GM12891 (cell line): Measurements from ENCODE around the gene ENTR1.

Source experiments
- DNase-seq: peaks from one replicate; pipeline ENCODE4 v3.0.0; 2011; ENCODE audit warnings: low spot score; ENCODE audit not compliant: insufficient read length
- FAIRE-seq: peaks from 2 replicates; lab custom pipeline; 2011; peaks lifted over from hg19 to GRCh38; lab: Jason Lieb, UNC
- PAX5 ChIP-seq: IDR thresholded peaks from 2 replicates; pipeline ENCODE4 v1.6.1; 2011; ENCODE audit warnings: low read length, moderate library complexity, mild to moderate bottlenecking; ENCODE audit not compliant: insufficient read depth, severe bottlenecking
- POLR2A ChIP-seq: IDR thresholded peaks from 2 replicates; pipeline ENCODE4 v1.6.1; 2011; ENCODE audit warnings: low read depth, low read length, control low read depth
- POLR2AphosphoS5 ChIP-seq: IDR thresholded peaks from 2 replicates; pipeline ENCODE4 v1.6.1; 2011; ENCODE audit warnings: low read depth, low read length, control low read depth
- POU2F2 ChIP-seq: IDR thresholded peaks from 2 replicates; pipeline ENCODE4 v1.6.1; 2011; ENCODE audit warnings: low read depth, mild to moderate bottlenecking, control low read depth, low read length, moderate library complexity
- SPI1 ChIP-seq: IDR thresholded peaks from 2 replicates; pipeline ENCODE4 v1.6.1; 2011; ENCODE audit warnings: low read depth, low read length, control low read depth
- TAF1 ChIP-seq: IDR thresholded peaks from 2 replicates; pipeline ENCODE4 v1.6.1; 2011; ENCODE audit warnings: low read depth, low read length, control low read depth

ENTR1 gene

GRCh38 chr9:136361754-136362449, 48.5 kb downstream of the ENTR1 start:
- no peak for TF ChIP-seq POLR2AphosphoS5
- no peak for TF ChIP-seq PAX5
- no peak for TF ChIP-seq TAF1
- no peak for TF ChIP-seq POU2F2
- TF ChIP-seq SPI1, result no peak
- no peak for TF ChIP-seq POLR2A
- FAIRE-seq (no peak), DNase-seq (no peak)

GRCh38 chr9:136361047-136361753, 49.2 kb downstream of the ENTR1 start:
- no peak for DNase-seq
- FAIRE-seq, result no peak
- no peak for TF ChIP-seq PAX5

GRCh38 chr9:136359774-136360718, 50.4 kb downstream of the ENTR1 start:
- no peak for FAIRE-seq
- TF ChIP-seq POLR2AphosphoS5, result no peak
- no peak for TF ChIP-seq PAX5
- no peak for TF ChIP-seq TAF1
- TF ChIP-seq POLR2A, result no peak
- TF ChIP-seq POU2F2, result no peak
- TF ChIP-seq SPI1, result no peak
- no peak for DNase-seq

- FAIRE-seq (no peak), DNase-seq (no peak)
- TF ChIP-seq SPI1 (no peak), TAF1 (no peak), POLR2AphosphoS5 (no peak), POLR2A (no peak), POU2F2 (no peak), PAX5 (no peak)
Observed at GRCh38 chr9:136358888-136359287, 51.5 kb downstream of the ENTR1 start.

DNA sequence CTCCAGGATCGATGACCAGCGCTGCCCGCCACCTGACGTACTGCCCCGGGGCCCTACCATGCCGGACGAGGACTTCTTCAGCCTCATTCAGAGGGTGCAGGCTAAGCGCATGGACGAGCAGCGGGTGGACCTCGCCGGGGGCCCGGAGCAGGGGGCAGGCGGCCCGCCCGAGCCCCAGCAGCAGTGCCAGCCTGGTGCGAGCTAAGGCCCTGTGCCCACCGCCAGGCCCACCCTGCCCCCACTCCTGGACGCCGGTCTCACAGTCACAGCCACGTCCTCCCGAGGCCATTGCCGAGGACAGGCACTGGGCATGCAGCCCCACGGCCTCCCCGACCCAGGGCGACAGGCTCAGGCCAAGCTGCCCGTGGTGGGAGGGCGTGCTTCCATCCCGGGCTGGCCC, 52.4 kb downstream of the ENTR1 start:
- no peak for DNase-seq
- no peak for FAIRE-seq
- no peak for TF ChIP-seq SPI1
- TF ChIP-seq TAF1, result no peak

- no peak for TF ChIP-seq POU2F2
- TF ChIP-seq SPI1, result no peak
- no peak for TF ChIP-seq PAX5
- TF ChIP-seq TAF1, result no peak
- TF ChIP-seq POLR2AphosphoS5, result no peak
- TF ChIP-seq POLR2A, result no peak
- DNase-seq (no peak), FAIRE-seq (no peak)
Observed at GRCh38 chr9:136357202-136357725, 53.1 kb downstream of the ENTR1 start.

DNA sequence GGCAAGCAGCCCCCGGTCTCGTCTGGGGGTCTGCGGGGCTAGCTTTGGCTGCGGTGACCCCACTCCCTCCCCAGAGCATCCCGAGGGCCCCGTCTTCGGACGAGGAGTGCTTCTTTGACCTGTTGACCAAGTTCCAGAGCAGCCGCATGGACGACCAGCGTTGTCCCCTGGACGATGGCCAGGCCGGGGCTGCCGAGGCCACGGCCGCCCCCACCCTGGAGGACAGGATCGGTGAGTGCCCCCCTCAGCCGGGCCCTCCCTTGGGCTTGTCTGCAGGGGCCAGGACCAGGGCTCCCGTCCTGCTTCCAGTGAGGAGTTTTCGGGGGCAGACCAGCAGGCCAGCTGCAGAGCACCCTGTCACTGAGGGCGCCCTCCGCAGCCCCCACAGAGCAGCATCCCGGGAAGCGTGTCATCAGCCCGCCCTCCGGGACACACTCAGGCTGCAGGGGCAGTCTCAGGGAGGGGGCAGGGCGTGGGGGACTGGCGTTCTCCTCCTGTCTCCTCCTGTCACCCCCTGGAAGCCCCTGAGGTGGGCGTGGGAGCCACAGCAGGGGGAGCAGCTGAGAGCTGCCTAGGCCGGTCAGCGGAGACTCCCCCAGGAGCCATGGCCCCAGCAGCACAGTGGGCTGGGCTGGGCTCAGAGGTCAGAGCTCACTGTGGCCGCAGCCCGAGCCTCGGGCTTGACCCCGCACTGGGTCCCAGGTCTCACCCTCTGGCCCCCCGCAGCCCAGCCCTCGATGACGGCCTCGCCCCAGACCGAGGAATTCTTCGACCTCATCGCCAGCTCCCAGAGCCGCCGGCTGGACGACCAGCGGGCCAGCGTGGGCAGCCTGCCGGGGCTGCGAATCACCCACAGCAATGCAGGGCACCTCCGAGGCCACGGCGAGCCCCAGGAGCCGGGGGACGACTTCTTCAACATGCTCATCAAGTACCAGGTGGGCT, 54.5 kb downstream of the ENTR1 start:
- no peak for FAIRE-seq

DNA sequence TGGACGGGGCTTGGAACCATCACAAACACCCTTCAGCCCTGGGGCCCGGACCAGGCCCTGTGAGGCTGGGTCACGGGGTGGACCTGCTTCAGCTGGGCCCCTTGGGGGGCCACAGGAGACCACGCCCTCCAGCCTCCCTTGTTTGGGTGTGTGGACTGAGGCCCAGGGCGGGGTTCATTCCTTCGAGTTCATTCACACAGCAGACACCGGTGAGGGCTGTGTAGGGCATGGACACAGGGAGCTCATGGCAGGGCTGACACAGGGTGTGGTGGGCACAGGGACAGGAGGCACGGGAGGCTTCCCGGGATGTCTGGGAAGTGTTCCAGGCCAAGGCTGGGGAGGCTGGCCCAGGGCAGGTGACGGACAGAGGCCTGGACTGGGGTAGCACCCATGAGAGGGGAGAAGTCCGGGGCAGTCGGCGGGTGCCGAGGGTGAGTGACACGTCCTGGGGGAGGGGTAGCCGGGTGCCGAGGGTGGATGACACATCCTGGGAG, 55.8 kb downstream of the ENTR1 start:
- DNase-seq, result no peak
- FAIRE-seq, result no peak
- no peak for TF ChIP-seq PAX5
- no peak for TF ChIP-seq POU2F2
- TF ChIP-seq TAF1, result no peak
- no peak for TF ChIP-seq SPI1
- no peak for TF ChIP-seq POLR2A
- TF ChIP-seq POLR2AphosphoS5, result no peak

More for the DNA sequence above, 54.5 kb downstream of the ENTR1 start:
- DNase-seq, result no peak
- TF ChIP-seq TAF1 (no peak), SPI1 (no peak), POU2F2 (no peak), POLR2A (no peak), PAX5 (no peak), POLR2AphosphoS5 (no peak)
